CD4-positive, alpha-beta T cell treated with Interferon alpha-2 for 1 hour (primary cell): ENCODE data around the gene CD84.
"Not testable (repeated sequence)": the region's sequence is repeated elsewhere in the genome, so short reads cannot be mapped to it uniquely, and the experiment has no call there.

Experiments
- DNase-seq, 2 donors: peaks; one replicate each; pipeline ENCODE4 v3.0.0-alpha.2; 2020 to 2022

The CD84 gene

GRCh38 chr1:160608514-160608913 lies 29.2 kb upstream of the CD84 start:
- no peak for DNase-seq

GRCh38 chr1:160608057-160608456 lies 28.8 kb upstream of the CD84 start:
- no peak for DNase-seq

GRCh38 chr1:160607672-160608032 lies 28.4 kb upstream of the CD84 start:
- no peak for DNase-seq

- DNase-seq = peak; percentile 81 to 87
These were observed 27.8 kb upstream of the CD84 start for GRCh38 chr1:160607011-160607671.

GRCh38 chr1:160606611-160607010 lies 27.3 kb upstream of the CD84 start:
- no peak for DNase-seq

GRCh38 chr1:160605792-160606479 lies 26.6 kb upstream of the CD84 start:
- no peak for DNase-seq

GRCh38 chr1:160605205-160605604 lies 25.9 kb upstream of the CD84 start:
- no peak for DNase-seq

- DNase-seq = no peak
These were observed 18.4 kb upstream of the CD84 start for GRCh38 chr1:160597705-160598104.

- DNase-seq = no peak
These were observed 17.8 kb upstream of the CD84 start for GRCh38 chr1:160597051-160597450.

- DNase-seq = no peak
These were observed 11.2 kb upstream of the CD84 start for GRCh38 chr1:160590488-160590887.

GRCh38 chr1:160588468-160588867 lies 9.2 kb upstream of the CD84 start:
- DNase-seq = no peak

GRCh38 chr1:160584784-160585183 lies 5.5 kb upstream of the CD84 start:
- no peak for DNase-seq

GRCh38 chr1:160582976-160583375 lies 3.7 kb upstream of the CD84 start:
- DNase-seq = not testable (repeated sequence)

- no peak for DNase-seq
These were observed 2.7 kb upstream of the CD84 start for GRCh38 chr1:160581961-160582360.

- no peak for DNase-seq
These were observed 1.0 kb upstream of the CD84 start for GRCh38 chr1:160580221-160580812.

GRCh38 chr1:160578525-160579191 lies 638 bp downstream of the CD84 start:
- no peak for DNase-seq

- no peak for DNase-seq
These were observed 1.1 kb downstream of the CD84 start for GRCh38 chr1:160578175-160578524.

GRCh38 chr1:160577671-160578070 lies 1.6 kb downstream of the CD84 start:
- DNase-seq = no peak

- no peak for DNase-seq
These were observed 2.4 kb downstream of the CD84 start for GRCh38 chr1:160576884-160577283.

- DNase-seq = no peak
These were observed 2.9 kb downstream of the CD84 start for GRCh38 chr1:160576390-160576789.

GRCh38 chr1:160575112-160575664 lies 4.1 kb downstream of the CD84 start:
- peak; percentile 28 to 48 for DNase-seq

- DNase-seq = no peak
These were observed 8.5 kb downstream of the CD84 start for GRCh38 chr1:160570840-160571239.

- DNase-seq = no peak
These were observed 9.5 kb downstream of the CD84 start for GRCh38 chr1:160569806-160570205.
